ENCODE measurements around the gene NEK10. TPM values are rescaled to one million over a fixed set of nuclear protein-coding genes. Genes with fewer than 3 reads are reported as not detected.

Gene NEK10
- total RNA-seq, 2 experiments from 2014 or later: 0.19 to 0.57 TPM

GRCh38 chr3:27125821-27126501 is 243.2 kb downstream of the NEK10 start:
- intact Hi-C loops (cut with DNase I, micrococcal nuclease): no loop called here
- Mint-ChIP-seq H3K36me3 (ENCODE audit: low read depth) (no peaks in the 10 kb centered on the region), H3K27ac (no peak overlapping the region), H3K9me3 (ENCODE audit: low read depth) (no peaks in the 10 kb centered on the region), H3K4me1 (no peaks in the 10 kb centered on the region), H3K4me3 (no peak overlapping the region), H3K27me3 (peaks cover 3% of the 10 kb centered on the region)
- ATAC-seq: no peak
- no peak for DNase-seq
- ChIA-PET POLR2A (interaction anchor here (0.6 kb wide), 1 partner anchor 1223 kb away, joined by 3 read pairs; no protein-coding TSS in a partner anchor), CTCF (interaction anchor here (0.9 to 1.3 kb wide), 2 partner anchors 8 to 9 kb away, joined by 3 to 5 read pairs; no protein-coding TSS in a partner anchor)

DNA sequence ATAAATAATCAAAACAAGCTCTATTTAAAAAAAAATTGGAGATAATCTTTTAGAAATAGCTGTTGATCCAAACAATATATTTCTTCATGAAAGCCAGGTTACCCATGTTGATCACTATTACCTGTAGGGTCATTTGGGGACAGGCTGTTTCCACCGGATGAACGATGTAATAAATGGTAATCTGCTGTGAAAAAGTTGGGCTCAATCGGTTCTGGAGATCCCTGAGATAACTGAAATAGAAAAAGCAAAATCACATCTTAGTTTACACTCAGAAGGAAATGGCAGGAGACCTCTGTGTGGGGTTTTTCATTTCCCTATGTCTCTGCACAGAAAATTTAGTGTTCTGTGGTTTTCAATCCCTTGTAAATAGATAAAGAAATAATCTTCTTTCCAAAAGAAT is 249.5 kb downstream of the NEK10 start:
- ATAC-seq: no peak

DNA sequence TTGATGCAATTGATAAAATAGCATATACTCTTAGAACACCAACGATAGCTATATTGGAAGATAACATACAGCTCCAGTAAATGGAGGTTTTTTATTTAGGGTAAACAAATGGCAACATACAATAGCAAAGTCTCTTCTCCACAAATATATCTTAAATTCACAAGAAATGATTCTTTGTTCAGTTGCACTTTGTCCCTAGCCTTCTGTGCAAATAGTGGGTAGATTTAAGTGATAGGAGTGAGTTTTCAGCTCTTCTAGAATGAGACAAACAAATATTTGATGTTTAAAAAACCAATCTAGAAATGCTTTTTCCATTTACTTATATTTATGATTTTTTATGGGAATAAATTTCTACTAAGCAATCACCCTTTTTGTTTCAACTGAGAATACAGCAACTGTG is 253.8 kb downstream of the NEK10 start:
- no peaks in the 10 kb centered on the region for H3K9me3 Mint-ChIP-seq (ENCODE audit: low read depth)
- no peak for DNase-seq
- H3K4me1 Mint-ChIP-seq: no peaks in the 10 kb centered on the region
- intact Hi-C loops (cut with DNase I, micrococcal nuclease): no loop called here
- H3K4me3 Mint-ChIP-seq: no peak overlapping the region
- ChIA-PET POLR2A (interaction anchor here (0.5 kb wide), 1 partner anchor 8 kb away, joined by 4 read pairs; no protein-coding TSS in a partner anchor), CTCF (interaction anchor here (1.0 to 1.7 kb wide), 3 partner anchors 12 to 31 kb away, joined by 3 to 5 read pairs (median 4); no protein-coding TSS in a partner anchor)
- H3K36me3 Mint-ChIP-seq (ENCODE audit: low read depth): no peaks in the 10 kb centered on the region
- no peak overlapping the region for H3K27ac Mint-ChIP-seq
- H3K27me3 Mint-ChIP-seq: peaks cover 2% of the 10 kb centered on the region
- no peak for ATAC-seq

More for the DNA sequence above, 249.5 kb downstream of the NEK10 start:
- DNase-seq: no peak
- intact Hi-C loops (cut with DNase I, micrococcal nuclease): no loop called here
- CTCF ChIA-PET: interaction anchor here (0.7 kb wide), 1 partner anchor 560 kb away, joined by 3 read pairs; no protein-coding TSS in a partner anchor
- no peak overlapping the region for H3K27ac Mint-ChIP-seq
- no peak overlapping the region for H3K4me3 Mint-ChIP-seq
- peaks cover 3% of the 10 kb centered on the region for H3K27me3 Mint-ChIP-seq
- H3K36me3 Mint-ChIP-seq (ENCODE audit: low read depth): no peaks in the 10 kb centered on the region
- no peaks in the 10 kb centered on the region for H3K9me3 Mint-ChIP-seq (ENCODE audit: low read depth)
- POLR2A ChIA-PET: no interaction called here
- no peaks in the 10 kb centered on the region for H3K4me1 Mint-ChIP-seq

DNA sequence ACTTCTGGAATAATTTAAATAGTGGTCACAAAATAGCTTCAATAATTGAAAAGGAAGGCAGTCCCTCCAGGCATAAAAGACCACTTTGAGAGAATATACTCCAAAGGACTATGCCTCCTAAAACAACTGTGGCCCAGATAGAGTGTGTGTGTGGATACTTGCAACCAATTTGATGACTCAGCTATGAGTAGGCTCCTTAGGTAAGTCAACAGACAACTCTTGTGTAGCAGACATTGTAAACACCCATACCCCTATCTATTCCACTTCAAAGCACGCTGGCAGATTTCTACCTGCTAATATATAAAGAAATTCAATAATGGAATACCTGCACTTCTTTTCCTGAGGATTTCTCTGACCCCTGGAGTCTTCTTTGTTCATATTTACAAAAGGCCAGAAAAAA is 254.5 kb downstream of the NEK10 start:
- Mint-ChIP-seq H3K27me3 (peaks cover 2% of the 10 kb centered on the region), H3K4me1 (no peaks in the 10 kb centered on the region), H3K4me3 (no peak overlapping the region), H3K9me3 (ENCODE audit: low read depth) (no peaks in the 10 kb centered on the region), H3K27ac (no peak overlapping the region), H3K36me3 (ENCODE audit: low read depth) (no peaks in the 10 kb centered on the region)
- CTCF ChIA-PET: interaction anchor here (1.0 to 1.7 kb wide), 3 partner anchors 11 to 32 kb away, joined by 3 to 5 read pairs (median 4); no protein-coding TSS in a partner anchor
- ATAC-seq (no peak), DNase-seq (no peak)
- POLR2A ChIA-PET: no interaction called here
- intact Hi-C loops (cut with DNase I, micrococcal nuclease): no loop called here

DNA sequence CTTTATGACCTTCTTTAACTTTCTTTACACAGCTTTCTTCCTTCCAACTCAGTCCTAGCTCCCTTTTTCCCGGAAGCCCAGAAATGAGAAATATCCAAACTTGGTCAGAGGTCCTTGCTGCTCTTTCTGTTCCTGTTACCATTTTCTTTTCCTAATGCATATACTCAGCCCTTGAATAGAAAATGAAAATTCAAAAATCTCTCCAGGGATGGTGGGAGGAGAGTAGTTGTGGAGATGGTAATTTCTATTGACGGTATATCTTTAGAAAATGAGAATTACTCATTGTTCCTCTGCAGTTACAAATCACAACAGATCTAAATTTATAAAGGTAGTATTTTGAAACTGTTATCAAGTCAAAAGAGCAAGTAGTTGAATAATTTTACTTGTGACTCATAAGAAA is 255.1 kb downstream of the NEK10 start:
- Mint-ChIP-seq H3K4me1 (no peaks in the 10 kb centered on the region), H3K4me3 (no peak overlapping the region), H3K36me3 (ENCODE audit: low read depth) (no peaks in the 10 kb centered on the region), H3K27ac (no peak overlapping the region), H3K27me3 (peaks cover 2% of the 10 kb centered on the region), H3K9me3 (ENCODE audit: low read depth) (no peaks in the 10 kb centered on the region)
- intact Hi-C loops (cut with DNase I, micrococcal nuclease): no loop called here
- ChIA-PET CTCF (interaction anchor here (1.7 kb wide), 1 partner anchor 21 kb away, joined by 5 read pairs; no protein-coding TSS in a partner anchor), POLR2A (no interaction called here)
- ATAC-seq (no peak), DNase-seq (no peak)

- DNase-seq (no peak), ATAC-seq (no peak)
- Mint-ChIP-seq H3K36me3 (ENCODE audit: low read depth) (no peaks in the 10 kb centered on the region), H3K4me3 (no peak overlapping the region), H3K9me3 (ENCODE audit: low read depth) (no peaks in the 10 kb centered on the region), H3K27me3 (peaks cover 2% of the 10 kb centered on the region), H3K27ac (no peak overlapping the region), H3K4me1 (no peaks in the 10 kb centered on the region)
- intact Hi-C loops (cut with DNase I, micrococcal nuclease): no loop called here
- ChIA-PET POLR2A (no interaction called here), CTCF (no interaction called here)
Measured at GRCh38 chr3:27110020-27110419, 259.2 kb downstream of the NEK10 start.

GRCh38 chr3:27108322-27108721 is 260.9 kb downstream of the NEK10 start:
- Mint-ChIP-seq H3K36me3 (ENCODE audit: low read depth) (no peaks in the 10 kb centered on the region), H3K9me3 (ENCODE audit: low read depth) (no peaks in the 10 kb centered on the region), H3K4me3 (no peak overlapping the region), H3K27ac (no peak overlapping the region), H3K4me1 (no peaks in the 10 kb centered on the region), H3K27me3 (peaks cover 2% of the 10 kb centered on the region)
- ATAC-seq (no peak), DNase-seq (no peak)
- intact Hi-C loops (cut with DNase I, micrococcal nuclease): no loop called here
- ChIA-PET CTCF (no interaction called here), POLR2A (no interaction called here)

GRCh38 chr3:27105904-27106303 is 263.3 kb downstream of the NEK10 start:
- H3K27me3 Mint-ChIP-seq: no peaks in the 10 kb centered on the region
- H3K27ac Mint-ChIP-seq: no peak overlapping the region
- no peak for DNase-seq
- no peaks in the 10 kb centered on the region for H3K4me1 Mint-ChIP-seq
- H3K4me3 Mint-ChIP-seq: no peak overlapping the region
- no peak for ATAC-seq
- CTCF ChIA-PET: interaction anchor here (0.6 kb wide), 1 partner anchor 1066 kb away, joined by 3 read pairs; no protein-coding TSS in a partner anchor
- POLR2A ChIA-PET: no interaction called here
- H3K9me3 Mint-ChIP-seq (ENCODE audit: low read depth): no peaks in the 10 kb centered on the region
- intact Hi-C loops (cut with DNase I, micrococcal nuclease): no loop called here
- no peaks in the 10 kb centered on the region for H3K36me3 Mint-ChIP-seq (ENCODE audit: low read depth)

DNA sequence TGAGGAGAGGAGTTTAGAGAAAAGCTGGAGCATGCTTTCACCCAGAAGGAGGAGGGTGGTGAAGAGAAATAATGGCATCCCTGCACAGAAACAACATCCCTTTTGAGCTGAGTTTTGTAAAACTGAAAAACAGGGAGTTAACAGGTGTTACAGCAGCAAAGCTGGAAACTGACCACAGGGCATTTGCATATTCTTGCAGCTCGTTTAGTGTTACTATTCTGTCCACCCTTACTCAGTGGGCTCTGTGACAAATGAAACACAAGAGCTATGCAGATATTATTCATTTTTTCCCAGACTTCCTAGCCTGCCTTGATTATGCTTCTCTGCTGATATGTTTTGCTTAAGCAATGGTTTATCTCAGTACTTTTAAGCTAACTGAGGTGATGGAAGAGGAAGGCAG is 272.0 kb downstream of the NEK10 start:
- no peak overlapping the region for H3K27ac Mint-ChIP-seq
- H3K27me3 Mint-ChIP-seq: peaks cover 2% of the 10 kb centered on the region
- H3K36me3 Mint-ChIP-seq (ENCODE audit: low read depth): no peaks in the 10 kb centered on the region
- no peaks in the 10 kb centered on the region for H3K4me1 Mint-ChIP-seq
- DNase-seq (no peak), ATAC-seq (no peak)
- no peak overlapping the region for H3K4me3 Mint-ChIP-seq
- ChIA-PET POLR2A (no interaction called here), CTCF (no interaction called here)
- intact Hi-C loops (cut with DNase I, micrococcal nuclease): no loop called here
- H3K9me3 Mint-ChIP-seq (ENCODE audit: low read depth): no peaks in the 10 kb centered on the region

GRCh38 chr3:27095553-27096222 is 273.5 kb downstream of the NEK10 start:
- no peaks in the 10 kb centered on the region for H3K9me3 Mint-ChIP-seq (ENCODE audit: low read depth)
- ChIA-PET CTCF (interaction anchor here (1.2 kb wide), 1 partner anchor 9 kb away, joined by 3 read pairs; no protein-coding TSS in a partner anchor), POLR2A (no interaction called here)
- H3K27me3 Mint-ChIP-seq: peaks cover 2% of the 10 kb centered on the region
- H3K4me1 Mint-ChIP-seq: no peaks in the 10 kb centered on the region
- no peaks in the 10 kb centered on the region for H3K36me3 Mint-ChIP-seq (ENCODE audit: low read depth)
- intact Hi-C loops (cut with DNase I, micrococcal nuclease): no loop called here
- H3K4me3 Mint-ChIP-seq: no peak overlapping the region
- ATAC-seq (no peak), DNase-seq (no peak)
- H3K27ac Mint-ChIP-seq: no peak overlapping the region

GRCh38 chr3:27094721-27095120 is 274.5 kb downstream of the NEK10 start:
- intact Hi-C loops (cut with DNase I, micrococcal nuclease): no loop called here
- no peaks in the 10 kb centered on the region for H3K9me3 Mint-ChIP-seq (ENCODE audit: low read depth)
- no peaks in the 10 kb centered on the region for H3K36me3 Mint-ChIP-seq (ENCODE audit: low read depth)
- ATAC-seq (no peak), DNase-seq (no peak)
- H3K27me3 Mint-ChIP-seq: peaks cover 2% of the 10 kb centered on the region
- CTCF ChIA-PET: interaction anchor here (1.2 kb wide), 1 partner anchor 10 kb away, joined by 3 read pairs; no protein-coding TSS in a partner anchor
- POLR2A ChIA-PET: no interaction called here
- H3K27ac Mint-ChIP-seq: no peak overlapping the region
- H3K4me3 Mint-ChIP-seq: no peak overlapping the region
- no peaks in the 10 kb centered on the region for H3K4me1 Mint-ChIP-seq

GRCh38 chr3:27093771-27094170 is 275.4 kb downstream of the NEK10 start:
- intact Hi-C loops (cut with DNase I, micrococcal nuclease): no loop called here
- H3K4me3 Mint-ChIP-seq: no peak overlapping the region
- no peaks in the 10 kb centered on the region for H3K36me3 Mint-ChIP-seq (ENCODE audit: low read depth)
- ChIA-PET CTCF (no interaction called here), POLR2A (no interaction called here)
- H3K27me3 Mint-ChIP-seq: peaks cover 2% of the 10 kb centered on the region
- no peaks in the 10 kb centered on the region for H3K9me3 Mint-ChIP-seq (ENCODE audit: low read depth)
- ATAC-seq: no peak
- H3K4me1 Mint-ChIP-seq: no peaks in the 10 kb centered on the region
- DNase-seq: no peak
- H3K27ac Mint-ChIP-seq: no peak overlapping the region
